Activated T-helper 2 cell treated with anti-CD3 and anti-CD28 coated beads, Interferon-gamma antibody, Interleukin-2, Interleukin-4, amounts not matched to agents 10 μg/mL and 5 μg/mL and 100 μg/mL, durations not matched to agents 14 hours and 24 hours and 36 hours (primary cell): ENCODE results near the gene CSTF3. TPM values are rescaled to one million over a fixed set of nuclear protein-coding genes. Genes with fewer than 3 reads are reported as not detected.

Source experiments
- DNase-seq: peaks from one replicate; pipeline ENCODE4 v3.0.0; 2021; ENCODE audit warnings: low spot score
- H3K27ac Mint-ChIP-seq: one replicate; pipeline ENCODE4 v1.8.0; 2021; ENCODE audit warnings: mixed read lengths
- H3K27me3 Mint-ChIP-seq: one replicate; pipeline ENCODE4 v1.8.0; 2021; ENCODE audit warnings: low read depth, mixed read lengths
- H3K36me3 Mint-ChIP-seq: one replicate; pipeline ENCODE4 v1.8.0; 2021; ENCODE audit warnings: low read depth, mixed read lengths
- H3K4me1 Mint-ChIP-seq: one replicate; pipeline ENCODE4 v1.8.0; 2021; ENCODE audit warnings: low read depth, mixed read lengths
- H3K4me3 Mint-ChIP-seq: one replicate; pipeline ENCODE4 v1.8.0; 2021; ENCODE audit warnings: low read depth, mild to moderate bottlenecking, moderate library complexity, mixed read lengths
- H3K9me3 Mint-ChIP-seq: one replicate; pipeline ENCODE4 v1.8.0; 2021; ENCODE audit warnings: mixed read lengths
- intact Hi-C: fragments of 100-400 bp; cut with micrococcal nuclease; formaldehyde crosslinking; loops from one replicate; pipeline ENCODE4 v1.15.1; 2023
- total RNA-seq: library from RNA; stranded (reverse); gene quantifications from 2 replicates; pipeline ENCODE4 v1.2.3, GENCODE V29; 2022

The CSTF3 gene
- total RNA-seq = 34.1 and 38.6 TPM in 2 replicates

- peak within 1 kb of the TSS; percentile 100 for H3K27ac Mint-ChIP-seq
- DNase-seq = peak; percentile 91
- H3K4me1 Mint-ChIP-seq = peaks cover 35% of the 10 kb centered on the region
- H3K36me3 Mint-ChIP-seq = peaks cover 40% of the 10 kb centered on the region
- intact Hi-C loops = loop anchor here (1.0 to 10.0 kb wide), 4 partner anchors 97 to 543 kb away; partner anchors contain the start of genes C11orf91 and TCP11L1
- peak within 1 kb of the TSS; percentile 100 for H3K4me3 Mint-ChIP-seq
- H3K27me3 Mint-ChIP-seq = no peaks in the 10 kb centered on the region
- no peaks in the 10 kb centered on the region for H3K9me3 Mint-ChIP-seq
Measured at GRCh38 chr11:33161120-33162005, at the start of gene CSTF3. Gene CSTF3 (minus strand): TSS chr11:33161480. CDS start chr11:33161325, 155 bp downstream.

DNA sequence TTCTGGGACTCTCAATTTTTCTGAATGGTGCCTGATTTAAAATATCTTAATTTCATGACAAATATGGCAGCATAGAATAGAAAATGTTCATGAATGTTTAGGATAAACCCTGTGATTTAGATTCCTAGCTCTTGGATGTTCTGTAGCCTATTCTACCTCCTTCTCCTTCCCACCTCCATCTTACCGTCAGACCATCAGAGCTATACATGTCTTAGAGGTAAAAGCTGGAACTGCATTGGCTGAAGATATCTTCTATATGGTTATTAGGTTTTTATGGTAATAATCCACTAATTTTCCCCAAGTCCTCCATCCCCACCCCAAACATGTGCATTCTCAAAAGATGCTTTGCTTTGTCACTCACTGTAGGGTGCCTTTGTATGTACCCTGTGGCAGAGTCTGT lies 46.9 kb upstream of the CSTF3 start:
- Mint-ChIP-seq H3K4me1 (no peaks in the 10 kb centered on the region), H3K27ac (no peak overlapping the region), H3K36me3 (no peaks in the 10 kb centered on the region), H3K4me3 (no peak overlapping the region), H3K9me3 (no peaks in the 10 kb centered on the region), H3K27me3 (peaks cover 4% of the 10 kb centered on the region)
- intact Hi-C loops = no loop called here
- no peak for DNase-seq

GRCh38 chr11:33207408-33207985 lies 46.2 kb upstream of the CSTF3 start:
- DNase-seq = no peak
- H3K9me3 Mint-ChIP-seq = no peaks in the 10 kb centered on the region
- H3K4me1 Mint-ChIP-seq = no peaks in the 10 kb centered on the region
- peaks cover 4% of the 10 kb centered on the region for H3K27me3 Mint-ChIP-seq
- no peaks in the 10 kb centered on the region for H3K36me3 Mint-ChIP-seq
- no peak overlapping the region for H3K4me3 Mint-ChIP-seq
- no peak overlapping the region for H3K27ac Mint-ChIP-seq
- intact Hi-C loops = no loop called here

DNA sequence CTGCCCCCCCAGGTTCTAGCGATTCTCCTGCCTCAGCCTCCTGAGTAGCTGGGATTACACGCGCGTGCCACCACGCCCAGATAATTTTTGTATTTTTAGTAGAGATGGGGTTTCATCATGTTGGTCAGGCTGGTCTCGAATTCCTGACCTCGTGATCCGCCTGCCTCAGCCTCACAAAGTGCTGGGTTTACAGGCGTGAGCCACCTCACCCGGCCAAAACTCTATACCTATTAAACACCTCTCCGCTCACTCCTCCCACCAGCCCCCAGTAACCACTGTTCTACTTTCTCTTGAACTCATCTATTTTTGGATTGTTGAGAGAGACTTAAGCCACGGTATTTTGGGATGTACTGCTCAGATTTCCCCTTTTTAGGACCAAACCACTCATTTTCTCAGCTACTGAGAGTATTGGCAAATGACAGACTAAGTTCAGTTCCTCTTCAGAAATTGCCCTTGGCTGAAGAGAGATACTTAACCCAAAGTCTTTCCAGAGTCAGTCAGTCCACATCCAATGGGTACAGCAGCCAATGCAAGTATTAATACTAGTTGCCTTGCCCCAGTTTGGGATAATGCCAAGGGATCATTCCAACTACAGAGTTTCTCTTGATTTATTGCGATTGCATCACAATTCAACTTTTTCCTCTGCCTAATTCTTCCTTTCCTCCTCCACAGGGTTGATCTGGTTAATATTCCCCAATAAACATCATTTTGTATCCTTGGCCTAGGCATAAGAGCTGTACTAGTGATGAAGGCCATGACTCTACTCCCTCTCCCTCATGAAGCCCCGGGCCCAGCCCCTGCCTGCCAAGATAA lies 36.8 kb upstream of the CSTF3 start:
- Mint-ChIP-seq H3K4me1 (no peaks in the 10 kb centered on the region), H3K36me3 (no peaks in the 10 kb centered on the region), H3K9me3 (no peaks in the 10 kb centered on the region), H3K27me3 (no peaks in the 10 kb centered on the region), H3K27ac (no peak overlapping the region), H3K4me3 (no peak overlapping the region)
- intact Hi-C loops = no loop called here
- DNase-seq = no peak

DNA sequence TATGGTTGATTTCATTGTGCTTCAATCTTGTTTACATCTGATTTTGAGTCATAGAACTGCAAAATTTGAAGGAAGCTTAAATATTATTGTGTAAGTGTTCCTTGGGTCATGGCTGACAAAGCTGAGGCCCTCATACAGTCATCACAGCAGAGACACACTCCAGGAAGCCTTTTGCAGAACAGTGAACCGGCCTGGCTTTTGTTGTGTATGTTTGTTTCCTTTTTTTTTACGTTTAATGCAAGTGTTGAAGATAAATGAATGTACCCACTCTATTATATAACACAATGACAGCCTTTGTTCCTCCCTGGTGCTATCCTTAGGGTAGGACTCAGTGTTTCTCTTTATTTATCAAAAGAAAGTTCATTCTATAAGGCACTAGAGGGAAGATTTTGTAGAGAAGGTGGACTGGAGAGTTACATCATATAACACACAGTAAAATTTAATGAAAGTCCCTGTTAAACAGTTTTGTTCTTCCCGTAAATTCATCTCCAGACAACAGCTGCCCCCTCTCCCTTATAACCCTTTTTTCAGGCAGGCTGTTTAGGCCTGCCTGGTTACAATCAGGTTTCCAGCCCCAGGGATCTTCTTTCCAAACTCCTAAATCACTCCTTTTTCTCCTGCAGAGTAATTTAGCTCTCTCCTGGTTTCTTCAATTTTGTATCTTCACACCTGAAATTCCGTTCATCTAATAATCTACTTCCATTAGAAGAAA lies 34.3 kb upstream of the CSTF3 start:
- intact Hi-C loops = no loop called here
- no peaks in the 10 kb centered on the region for H3K4me1 Mint-ChIP-seq
- no peaks in the 10 kb centered on the region for H3K36me3 Mint-ChIP-seq
- H3K4me3 Mint-ChIP-seq = no peak overlapping the region
- H3K9me3 Mint-ChIP-seq = no peaks in the 10 kb centered on the region
- no peaks in the 10 kb centered on the region for H3K27me3 Mint-ChIP-seq
- no peak overlapping the region for H3K27ac Mint-ChIP-seq
- DNase-seq = no peak

DNA sequence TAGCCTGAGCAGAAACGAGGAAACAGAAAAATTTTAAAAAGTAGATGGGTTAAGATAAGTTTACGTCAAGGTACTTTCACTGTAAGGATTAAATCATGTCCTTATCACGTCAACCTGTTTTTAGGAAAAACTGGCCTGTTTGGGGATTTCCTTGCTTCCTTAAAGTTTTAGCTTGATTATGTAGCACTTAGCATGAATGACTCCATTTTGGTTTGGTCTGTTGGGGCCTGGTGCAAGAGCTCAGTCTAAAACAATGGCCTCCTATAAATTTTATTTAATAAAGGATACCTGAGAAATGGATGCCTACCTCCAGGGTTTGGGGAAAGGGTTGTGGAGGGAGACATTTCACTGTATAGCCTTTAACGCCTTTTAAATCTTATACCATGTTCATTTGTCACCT lies 33.2 kb upstream of the CSTF3 start:
- no peaks in the 10 kb centered on the region for H3K9me3 Mint-ChIP-seq
- no peak overlapping the region for H3K4me3 Mint-ChIP-seq
- DNase-seq = no peak
- intact Hi-C loops = no loop called here
- H3K27ac Mint-ChIP-seq = no peak overlapping the region
- H3K4me1 Mint-ChIP-seq = no peaks in the 10 kb centered on the region
- no peaks in the 10 kb centered on the region for H3K27me3 Mint-ChIP-seq
- no peaks in the 10 kb centered on the region for H3K36me3 Mint-ChIP-seq

DNA sequence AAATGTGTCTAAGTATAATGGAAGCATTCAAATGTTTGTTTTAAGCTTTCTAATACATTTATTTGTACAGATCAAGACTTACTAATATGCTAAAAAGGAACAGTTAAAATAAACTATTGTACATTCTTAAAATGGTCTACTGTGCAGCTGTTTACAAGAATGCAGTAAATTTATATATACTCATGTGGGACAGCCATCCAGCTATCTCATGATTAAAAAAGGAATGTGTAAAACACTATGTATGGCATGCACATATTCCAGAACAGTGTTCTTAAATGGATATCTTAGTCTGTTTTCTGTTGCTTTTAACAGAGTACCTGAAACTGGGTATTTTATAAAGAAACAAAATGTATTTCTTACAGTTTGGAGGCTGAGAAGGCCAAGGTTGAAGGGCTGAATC lies 30.2 kb upstream of the CSTF3 start:
- Mint-ChIP-seq H3K4me1 (no peaks in the 10 kb centered on the region), H3K9me3 (no peaks in the 10 kb centered on the region), H3K36me3 (no peaks in the 10 kb centered on the region), H3K27me3 (no peaks in the 10 kb centered on the region), H3K27ac (no peak overlapping the region), H3K4me3 (no peak overlapping the region)
- no peak for DNase-seq
- intact Hi-C loops = no loop called here

DNA sequence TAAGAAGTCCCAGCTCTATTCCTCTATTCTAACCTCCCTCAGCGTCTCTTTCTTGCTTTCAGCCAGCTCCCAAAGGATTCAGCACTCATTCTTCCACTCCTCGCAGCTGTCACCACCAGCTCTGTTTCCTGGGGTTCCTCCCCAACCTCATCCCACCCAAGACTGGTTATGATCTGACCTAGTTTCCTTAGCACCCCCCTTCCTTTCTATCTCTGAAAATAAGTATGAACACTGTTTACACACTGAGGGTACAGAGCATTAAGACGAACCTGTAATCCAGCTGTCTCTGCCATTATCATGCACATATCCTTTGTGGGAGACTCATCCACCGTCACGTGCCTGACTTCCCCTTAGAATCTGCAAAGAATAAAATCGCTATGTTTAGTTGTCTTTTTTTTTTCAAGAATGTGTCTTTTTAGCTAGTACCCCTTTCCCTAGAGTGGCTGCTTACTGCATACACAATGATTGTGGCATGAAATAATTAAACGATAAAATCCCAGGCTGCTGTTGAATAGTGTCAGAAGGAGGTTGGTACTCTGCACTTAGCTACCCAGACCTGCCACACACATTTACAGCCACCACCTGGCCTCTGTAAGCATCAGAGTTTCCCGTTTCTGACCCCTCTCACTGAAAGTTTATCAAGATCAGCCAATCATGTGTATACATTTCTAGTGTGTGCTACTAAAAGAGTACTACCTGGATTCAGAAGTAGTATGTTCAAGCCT lies 26.9 kb upstream of the CSTF3 start:
- H3K36me3 Mint-ChIP-seq = no peaks in the 10 kb centered on the region
- H3K27me3 Mint-ChIP-seq = no peaks in the 10 kb centered on the region
- no peaks in the 10 kb centered on the region for H3K4me1 Mint-ChIP-seq
- H3K4me3 Mint-ChIP-seq = no peak overlapping the region
- no peak overlapping the region for H3K27ac Mint-ChIP-seq
- intact Hi-C loops = no loop called here
- no peak for DNase-seq
- no peaks in the 10 kb centered on the region for H3K9me3 Mint-ChIP-seq

- no peak for DNase-seq
- intact Hi-C loops = no loop called here
- Mint-ChIP-seq H3K4me3 (no peak overlapping the region), H3K9me3 (no peaks in the 10 kb centered on the region), H3K4me1 (no peaks in the 10 kb centered on the region), H3K27ac (no peak overlapping the region), H3K27me3 (no peaks in the 10 kb centered on the region), H3K36me3 (no peaks in the 10 kb centered on the region)
Measured at GRCh38 chr11:33185756-33186155, 24.5 kb upstream of the CSTF3 start.

DNA sequence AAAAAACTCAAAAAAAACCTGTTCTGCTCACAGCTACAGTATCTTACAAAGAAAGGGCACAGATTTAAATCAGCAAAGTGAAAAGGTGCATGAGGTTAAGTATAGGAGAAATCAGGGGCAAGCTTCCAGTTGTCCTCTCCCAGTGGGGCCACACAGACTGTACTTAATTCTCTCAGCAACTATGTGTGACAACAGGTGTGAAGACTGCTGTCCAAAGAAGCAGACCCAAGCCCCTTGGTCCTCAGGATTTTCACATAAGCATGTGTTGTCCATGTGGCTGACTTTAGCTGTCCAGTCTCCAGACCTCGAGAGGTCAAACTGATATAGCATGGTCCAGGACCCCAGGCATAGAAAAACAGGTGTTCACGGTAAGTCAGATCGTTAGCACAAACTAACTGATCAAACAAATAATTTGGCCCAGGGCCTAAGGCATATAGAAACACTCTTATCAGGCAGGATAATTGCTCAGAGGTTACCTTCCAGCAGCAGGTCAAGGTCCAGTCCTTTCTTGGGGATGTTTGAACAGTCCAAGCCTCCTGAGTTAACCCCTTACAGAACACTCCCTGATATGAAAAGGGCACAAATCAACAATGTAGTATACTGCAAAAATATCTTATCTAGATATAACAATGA lies 21.1 kb upstream of the CSTF3 start:
- Mint-ChIP-seq H3K4me3 (no peak overlapping the region), H3K27me3 (no peaks in the 10 kb centered on the region), H3K36me3 (peaks cover 2% of the 10 kb centered on the region), H3K4me1 (peaks cover 17% of the 10 kb centered on the region), H3K9me3 (peaks cover 3% of the 10 kb centered on the region), H3K27ac (no peak overlapping the region)
- intact Hi-C loops = no loop called here
- DNase-seq = no peak

- H3K4me3 Mint-ChIP-seq = no peak overlapping the region
- peaks cover 3% of the 10 kb centered on the region for H3K9me3 Mint-ChIP-seq
Measured at GRCh38 chr11:33179348-33179803, 18.1 kb upstream of the CSTF3 start.

More at GRCh38 chr11:33179348-33179803, 18.1 kb upstream of the CSTF3 start:
- Mint-ChIP-seq H3K4me1 (peaks cover 20% of the 10 kb centered on the region), H3K27me3 (no peaks in the 10 kb centered on the region), H3K27ac (no peak overlapping the region), H3K36me3 (peaks cover 2% of the 10 kb centered on the region)
- DNase-seq = peak; percentile 16
- intact Hi-C loops = no loop called here
